HT-29 (cell line): ENCODE measurements around the gene ALDH5A1. TPM values are rescaled to one million over a fixed set of nuclear protein-coding genes. Genes with fewer than 3 reads are reported as not detected.
A peak's percentile ranks its signal among the peaks of the same experiment; 100 is the strongest.

Experiments
- DNase-seq: peaks from one replicate; pipeline ENCODE4 v3.0.0-alpha.2; 2015; ENCODE audit warnings: low spot score
- total RNA-seq: library from RNA; depleted of rRNA; stranded (reverse); fragments of >200 nt; shearing (Covaris generic); gene quantifications from 2 replicates; pipeline ENCODE4 v1.2.3, GENCODE V29; 2014; rRNA removed

The ALDH5A1 gene
- total RNA-seq, 1 experiment from 2014 or later, result 3.8 TPM

- DNase-seq, result no peak
Observed at GRCh38 chr6:24569811-24570210, 75.0 kb downstream of the ALDH5A1 start.

GRCh38 chr6:24571361-24571760 lies 76.6 kb downstream of the ALDH5A1 start:
- DNase-seq, result no peak

GRCh38 chr6:24574809-24575208 lies 80.0 kb downstream of the ALDH5A1 start:
- no peak for DNase-seq

GRCh38 chr6:24576447-24576846 lies 81.7 kb downstream of the ALDH5A1 start:
- no peak for DNase-seq

- DNase-seq, result peak; percentile 86
Observed at GRCh38 chr6:24581084-24581669, 86.4 kb downstream of the ALDH5A1 start.

- peak; percentile 94 for DNase-seq
Observed at GRCh38 chr6:24583463-24584381, 89.0 kb downstream of the ALDH5A1 start.

GRCh38 chr6:24584382-24584720 lies 89.6 kb downstream of the ALDH5A1 start:
- DNase-seq, result no peak

Other genes starting within 250 kb of the ALDH5A1 start
- 0.08 TPM in 1 of 2 replicates, not detected in the other for gene DCDC2, start 136.9 kb upstream of the ALDH5A1 start, total RNA-seq
- gene MRS2, start 92.0 kb upstream of the ALDH5A1 start, total RNA-seq, result 14.0 and 15.3 TPM in 2 replicates
- 0.10 and 0.26 TPM in 2 replicates for gene GPLD1, start 5.4 kb upstream of the ALDH5A1 start, total RNA-seq
- gene KIAA0319, start 151.2 kb downstream of the ALDH5A1 start, total RNA-seq, result 0.08 and 0.31 TPM in 2 replicates
- 13.3 and 14.4 TPM in 2 replicates for gene TDP2, start 171.9 kb downstream of the ALDH5A1 start, total RNA-seq
- 8.7 and 9.9 TPM in 2 replicates for gene ACOT13, start 172.1 kb downstream of the ALDH5A1 start, total RNA-seq
- 50.6 and 52.4 TPM in 2 replicates for gene C6orf62, start 224.2 kb downstream of the ALDH5A1 start, total RNA-seq